GM19397 (cell line): ENCODE data around the gene POLE.

Experiments
- ATAC-seq: cut with Tn5 transposase; IDR thresholded peaks from one replicate; pipeline ENCODE4 v1.9.1; 2021; ENCODE audit warnings: mild to moderate bottlenecking, moderate library complexity; ENCODE audit not compliant: unreplicated experiment

The POLE gene

DNA sequence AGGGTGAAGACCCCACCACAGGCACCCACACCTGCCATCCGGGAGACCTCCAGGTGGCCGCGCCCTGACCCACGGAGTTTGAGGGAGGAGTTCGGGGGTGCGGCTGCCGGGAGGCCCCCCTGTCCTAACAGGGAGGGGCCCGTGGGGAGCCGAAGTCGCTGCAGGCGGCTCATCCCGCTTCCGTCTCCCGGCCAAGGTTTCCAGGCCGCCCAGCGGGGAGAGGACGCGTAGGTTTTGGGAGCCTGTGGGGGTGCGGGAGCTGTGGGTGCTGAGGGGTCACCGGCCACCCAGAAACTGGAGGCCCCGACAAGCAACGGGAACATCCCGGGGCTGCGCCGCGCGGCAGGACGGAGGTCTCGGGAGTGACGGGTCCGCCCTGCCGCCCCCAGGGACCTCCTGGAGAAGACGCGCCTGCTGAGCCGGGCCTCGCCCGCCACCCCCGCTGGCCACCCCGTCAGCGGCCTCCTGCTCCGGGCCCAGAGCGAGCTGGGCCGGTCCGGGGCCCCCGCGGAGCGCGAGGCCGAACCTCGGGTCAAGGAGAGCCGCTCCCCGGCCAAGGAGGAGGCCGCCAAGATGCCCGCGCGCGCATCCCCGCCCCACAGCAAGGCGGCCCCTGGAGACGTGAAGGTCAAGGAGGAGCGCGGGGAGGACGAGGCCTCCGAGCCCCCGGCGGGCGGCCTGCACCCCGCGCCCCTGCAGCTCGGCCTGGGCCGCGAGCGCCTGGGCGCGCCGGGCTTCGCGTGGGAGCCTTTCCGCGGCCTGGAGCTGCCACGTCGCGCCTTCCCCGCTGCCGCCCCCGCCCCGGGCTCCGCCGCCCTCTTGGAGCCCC is 104.3 kb downstream of the POLE start:
- no peak for ATAC-seq

DNA sequence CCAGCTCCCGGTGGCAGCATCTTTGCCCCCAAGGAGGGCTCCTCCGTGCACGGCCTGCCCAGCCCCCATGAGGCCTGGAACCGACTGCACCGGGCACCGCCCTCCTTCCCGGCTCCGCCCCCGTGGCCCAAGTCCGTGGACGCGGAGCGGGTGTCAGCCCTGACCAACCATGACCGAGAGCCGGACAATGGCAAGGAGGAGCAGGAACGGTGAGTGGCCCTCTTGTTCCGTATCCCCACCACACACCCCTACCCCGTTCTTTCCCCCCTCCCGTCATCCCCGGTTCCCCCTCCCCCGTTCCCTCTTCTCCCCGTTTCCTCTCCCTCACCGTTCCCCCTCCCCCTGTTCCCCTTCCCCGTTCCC is 105.1 kb downstream of the POLE start:
- no peak for ATAC-seq

DNA sequence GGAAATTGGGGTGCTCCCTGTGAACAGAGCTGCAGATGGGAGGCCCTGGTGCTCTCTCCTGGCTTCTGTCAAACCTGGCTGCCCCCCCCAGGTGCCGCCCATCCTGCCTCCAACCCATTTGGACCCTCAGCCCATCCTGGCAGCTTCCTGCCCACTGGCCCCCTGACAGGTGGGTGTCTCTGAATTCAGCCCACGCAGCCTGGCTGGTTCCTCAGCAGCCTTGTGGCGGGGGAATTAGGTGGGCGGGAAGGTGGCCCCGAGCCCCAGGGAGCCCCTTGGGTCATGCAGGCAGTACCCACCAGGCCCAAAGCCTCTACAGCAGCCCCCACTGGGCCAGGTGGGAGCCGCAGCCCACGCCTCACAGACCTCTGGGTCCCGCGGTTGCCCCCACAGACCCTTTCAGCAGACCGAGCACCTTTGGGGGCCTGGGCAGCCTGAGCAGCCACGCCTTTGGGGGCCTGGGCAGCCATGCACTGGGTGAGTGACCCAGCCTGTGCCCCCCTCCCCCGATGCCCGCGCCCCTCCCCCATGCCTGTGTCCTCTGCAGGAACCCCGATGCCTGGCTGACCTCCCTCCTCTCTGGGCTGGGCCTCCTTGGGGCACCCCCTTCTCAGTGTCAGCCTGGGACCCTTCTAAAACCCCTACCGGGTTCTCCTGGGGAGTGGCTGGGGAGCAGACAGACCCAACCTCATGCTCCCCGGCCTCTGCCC is 105.6 kb downstream of the POLE start:
- ATAC-seq, result no peak

GRCh38 chr12:132580701-132581292 is 106.3 kb downstream of the POLE start:
- ATAC-seq, result no peak

DNA sequence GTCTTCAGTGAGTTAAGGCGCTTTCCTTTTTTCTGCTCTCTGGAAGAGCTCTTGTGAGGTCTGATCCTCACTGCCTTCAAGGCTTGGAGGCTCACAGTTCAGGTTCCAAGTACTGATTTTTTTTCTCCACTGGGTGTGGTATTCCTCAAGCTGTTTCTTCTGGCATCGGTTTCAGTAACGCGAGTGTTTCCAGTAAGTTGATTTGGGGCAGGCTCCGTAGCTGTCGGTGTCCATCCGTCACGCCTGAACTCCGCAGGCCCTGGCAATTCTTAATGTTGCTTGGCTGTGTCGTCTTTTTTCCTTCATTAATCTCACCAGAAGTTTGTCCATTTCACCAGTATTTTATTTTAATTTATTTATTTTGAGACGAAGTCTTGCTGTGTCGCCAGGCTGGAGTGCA is 107.4 kb downstream of the POLE start:
- ATAC-seq, result no peak

- ATAC-seq, result no peak
Observed at GRCh38 chr12:132578826-132579225, 108.3 kb downstream of the POLE start.

GRCh38 chr12:132578118-132578517 is 109.0 kb downstream of the POLE start:
- ATAC-seq, result no peak

- no peak for ATAC-seq
Observed at GRCh38 chr12:132577191-132577920, 109.8 kb downstream of the POLE start.

DNA sequence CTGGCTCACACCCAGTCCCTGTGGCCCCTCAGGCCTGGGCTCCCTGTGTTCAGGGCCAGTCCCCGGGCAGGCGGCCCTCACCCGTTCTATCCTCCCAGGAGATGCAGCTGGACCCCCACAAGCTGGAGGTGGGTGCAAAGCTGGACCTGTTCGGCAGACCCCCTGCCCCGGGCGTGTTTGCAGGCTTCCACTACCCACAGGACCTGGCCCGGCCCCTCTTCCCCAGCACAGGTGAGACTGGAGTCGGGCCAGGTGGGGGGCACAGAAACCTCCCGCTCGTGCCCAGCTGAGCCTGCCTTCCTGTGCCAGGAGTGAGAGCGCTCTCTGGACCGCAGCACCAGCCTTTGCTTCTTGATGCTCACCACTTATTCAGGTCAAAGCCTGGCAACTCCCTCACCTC is 110.4 kb downstream of the POLE start:
- no peak for ATAC-seq

- ATAC-seq, result no peak
Observed at GRCh38 chr12:132575661-132576060, 111.5 kb downstream of the POLE start.

GRCh38 chr12:132574271-132574996 is 112.7 kb downstream of the POLE start:
- no peak for ATAC-seq
